DLD1 (cell line): ENCODE results near the gene WDR7.

Experiments used
- in situ Hi-C: cut with HindIII; loops from 2 replicates; pipeline ENCODE4 v1.10.0; 2017; ENCODE audit warnings: low sequenced_read_pairs

The WDR7 gene

DNA sequence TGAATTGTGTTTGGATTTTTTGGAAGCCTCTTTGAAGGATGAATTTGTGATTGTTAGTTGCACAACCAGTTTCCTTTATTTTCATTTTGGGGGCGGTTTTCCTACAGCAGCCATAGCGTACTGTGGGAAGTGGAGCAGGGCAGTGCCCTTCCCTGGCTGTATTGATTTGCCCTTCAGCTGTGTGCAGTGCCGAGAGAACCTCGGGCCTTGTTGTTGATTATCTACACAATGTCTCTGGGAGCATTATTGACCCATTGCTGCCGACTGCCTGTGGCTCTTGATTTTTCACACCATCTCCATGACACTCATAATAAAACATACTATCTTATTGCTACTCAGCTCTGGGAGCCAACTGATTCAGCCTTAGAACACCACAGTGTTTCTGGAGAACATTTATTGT lies 333.6 kb downstream of the WDR7 start:
- in situ Hi-C loops = no loop called here

DNA sequence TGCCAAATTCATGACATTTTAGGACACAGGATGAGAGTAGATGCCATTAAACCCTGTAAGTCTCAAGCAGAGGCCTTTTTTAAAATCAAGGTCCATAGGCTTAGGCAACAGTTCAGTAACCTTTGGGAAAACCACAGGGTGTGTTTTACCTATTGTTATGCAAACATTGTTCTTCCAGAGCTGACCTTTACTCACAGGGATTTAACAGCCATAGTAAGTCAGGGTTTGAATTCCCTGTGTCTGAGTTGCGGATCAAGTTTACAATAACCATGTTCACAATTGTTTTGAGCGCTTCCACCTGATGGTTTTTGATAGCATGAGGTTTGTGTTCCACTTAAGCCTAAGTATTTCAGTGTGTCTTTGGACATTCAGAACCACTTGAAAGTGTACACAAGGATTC lies 335.7 kb downstream of the WDR7 start:
- in situ Hi-C loops = no loop called here

DNA sequence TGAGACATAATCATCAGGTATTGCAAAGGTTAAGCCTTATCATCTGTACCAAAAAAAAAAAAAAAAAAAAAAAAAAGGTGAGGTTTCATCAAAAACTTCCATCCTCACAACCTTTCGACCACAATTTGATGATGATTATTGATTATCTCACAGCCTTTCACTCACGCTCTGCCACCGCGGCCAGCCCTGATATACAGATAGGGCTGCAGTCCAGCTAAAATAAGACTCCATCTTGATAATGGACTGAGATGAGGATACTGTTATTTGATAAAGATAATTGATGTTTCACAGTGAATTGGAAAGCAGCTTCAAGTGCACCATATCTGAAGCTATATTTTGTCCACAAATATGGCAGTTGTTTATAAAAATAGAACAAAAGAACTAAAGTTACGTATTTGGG lies 336.1 kb downstream of the WDR7 start:
- in situ Hi-C loops = no loop called here

DNA sequence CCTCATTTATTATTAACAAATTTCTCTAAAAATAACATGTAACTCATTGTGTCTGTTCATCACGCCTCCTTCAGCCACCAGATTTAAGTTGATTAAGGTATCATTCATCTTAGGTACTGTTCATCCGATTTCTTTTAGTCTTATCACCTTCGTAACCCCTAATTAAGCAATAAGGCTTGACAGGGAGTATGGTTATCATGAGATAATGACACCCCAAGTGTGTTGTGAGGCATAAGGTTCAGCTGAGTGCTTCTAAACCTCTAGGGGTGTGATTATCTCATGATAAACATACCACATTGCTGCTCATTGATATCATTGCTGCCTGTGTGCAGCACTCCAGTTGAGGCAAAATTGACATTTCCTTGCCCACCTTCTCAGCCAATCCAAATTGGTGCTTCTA lies 336.9 kb downstream of the WDR7 start:
- in situ Hi-C loops = no loop called here

DNA sequence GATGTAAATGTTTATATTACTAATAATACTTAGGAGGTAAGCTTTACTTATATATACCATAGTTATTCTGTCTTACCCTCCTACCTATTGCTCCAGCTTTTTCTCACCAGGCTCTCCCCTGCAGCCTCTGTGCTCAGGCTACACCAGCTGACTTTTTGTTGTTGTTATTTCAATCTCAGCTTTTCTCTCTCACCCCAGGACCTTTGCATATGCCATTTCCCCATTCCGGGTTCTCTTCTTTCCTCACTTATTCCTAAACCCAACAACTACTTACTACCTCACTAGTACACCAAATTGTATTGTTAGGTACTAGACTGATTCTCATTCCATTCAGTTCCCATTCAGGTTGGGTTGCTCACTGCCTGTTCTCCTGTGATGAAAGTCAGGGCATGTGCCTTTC lies 339.5 kb downstream of the WDR7 start:
- in situ Hi-C loops = no loop called here

DNA sequence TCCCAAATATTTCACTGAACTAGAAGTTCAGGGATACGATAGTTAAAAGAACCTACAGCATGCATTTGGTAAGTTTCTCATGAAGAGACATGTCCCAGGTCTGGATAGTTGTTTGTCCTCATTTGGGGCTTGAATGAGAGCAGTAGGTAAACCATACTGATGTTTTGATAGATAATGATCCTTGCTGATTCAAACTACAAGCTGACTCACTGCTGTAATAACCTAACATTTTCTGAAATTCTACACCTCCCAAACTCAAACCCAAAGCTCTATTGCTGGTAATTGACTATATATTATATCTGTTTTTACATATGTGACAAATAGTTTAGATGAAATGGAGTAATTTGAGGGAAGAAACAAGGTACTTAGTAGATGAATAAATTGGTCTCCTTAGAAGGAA lies 341.6 kb downstream of the WDR7 start:
- in situ Hi-C loops = no loop called here

DNA sequence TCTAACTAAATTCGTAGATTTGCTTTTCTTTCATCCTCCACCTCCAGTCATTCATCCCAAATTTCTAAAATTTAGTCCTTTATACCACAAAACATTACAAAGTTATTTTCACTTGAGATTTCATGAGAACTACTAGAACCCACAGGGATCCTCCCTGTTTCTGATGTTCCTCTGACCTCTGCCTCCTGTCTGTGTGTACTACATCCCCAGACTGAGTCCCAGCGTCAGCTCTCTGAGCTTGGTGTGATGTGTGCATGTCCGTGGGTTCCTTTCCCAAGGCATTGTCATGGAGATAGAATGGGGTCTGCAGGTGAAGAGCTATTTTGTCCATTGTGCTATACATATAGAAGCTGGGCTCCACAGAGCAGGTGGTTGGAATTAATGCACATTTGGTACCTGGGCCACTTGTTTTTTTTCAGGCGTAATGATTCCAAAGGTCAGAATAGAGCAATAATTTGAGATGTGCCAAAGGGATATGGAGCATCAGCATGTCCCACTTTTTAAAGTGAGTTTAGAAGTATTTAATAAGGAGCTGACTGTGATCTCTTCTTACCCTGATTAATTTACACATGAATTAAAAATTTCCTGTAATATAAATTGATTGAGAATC lies 344.5 kb downstream of the WDR7 start:
- in situ Hi-C loops = no loop called here

DNA sequence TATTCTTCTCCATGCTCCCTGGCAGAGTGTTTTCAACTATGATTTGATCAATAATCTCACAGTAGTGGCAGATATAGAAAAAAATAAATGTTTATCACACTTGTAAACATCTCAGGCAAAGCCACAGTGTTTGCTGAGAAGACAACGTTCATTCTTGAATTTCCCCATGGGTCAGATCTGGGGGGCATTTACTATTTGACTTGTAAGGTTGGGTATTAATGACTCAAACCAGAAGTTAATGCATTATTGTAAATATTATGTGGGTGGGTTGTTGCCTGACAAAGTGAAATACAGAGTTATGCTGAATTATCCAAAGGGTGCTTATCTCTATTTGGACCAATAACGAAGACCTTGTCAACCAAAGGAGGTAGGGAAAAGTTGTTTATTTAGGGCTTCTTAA lies 346.0 kb downstream of the WDR7 start:
- in situ Hi-C loops = no loop called here

DNA sequence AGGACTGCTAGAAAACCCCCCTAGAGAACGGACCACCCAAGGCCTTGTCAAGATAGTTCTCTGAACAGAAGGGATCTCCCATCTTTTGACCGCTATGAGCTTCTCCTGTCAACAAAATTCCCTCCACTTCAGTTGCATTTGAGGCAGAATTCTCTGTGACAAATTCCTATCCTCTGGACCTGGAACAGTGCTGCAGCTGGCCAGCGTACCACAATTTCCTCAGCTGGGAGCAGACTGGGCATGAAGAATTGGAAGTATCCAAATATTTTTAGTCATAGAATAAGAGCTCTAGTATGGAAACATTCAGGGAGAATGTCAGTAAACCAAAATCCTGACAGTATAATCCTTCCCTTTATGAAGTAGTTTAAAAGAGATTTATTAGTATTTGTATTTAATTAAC lies 348.7 kb downstream of the WDR7 start:
- in situ Hi-C loops = no loop called here

DNA sequence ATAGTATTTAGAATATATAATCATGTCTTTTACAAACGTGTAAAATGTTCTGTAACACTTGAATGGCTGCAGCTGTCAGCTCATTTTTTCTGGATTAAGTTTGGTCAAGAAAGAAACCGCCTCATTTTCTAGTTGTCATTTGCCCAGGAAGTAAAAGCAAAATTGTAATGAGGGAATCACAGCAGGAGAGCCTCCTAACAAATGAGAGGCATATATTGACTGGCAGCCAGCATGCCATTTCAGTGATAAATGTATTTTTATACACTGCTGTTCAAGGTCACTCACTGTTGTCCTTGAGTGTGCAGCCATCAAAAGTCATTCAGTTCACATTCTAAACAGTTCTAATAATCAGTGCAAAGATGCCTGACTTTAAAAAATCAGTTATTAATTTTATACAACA lies 351.5 kb downstream of the WDR7 start:
- in situ Hi-C loops = no loop called here

DNA sequence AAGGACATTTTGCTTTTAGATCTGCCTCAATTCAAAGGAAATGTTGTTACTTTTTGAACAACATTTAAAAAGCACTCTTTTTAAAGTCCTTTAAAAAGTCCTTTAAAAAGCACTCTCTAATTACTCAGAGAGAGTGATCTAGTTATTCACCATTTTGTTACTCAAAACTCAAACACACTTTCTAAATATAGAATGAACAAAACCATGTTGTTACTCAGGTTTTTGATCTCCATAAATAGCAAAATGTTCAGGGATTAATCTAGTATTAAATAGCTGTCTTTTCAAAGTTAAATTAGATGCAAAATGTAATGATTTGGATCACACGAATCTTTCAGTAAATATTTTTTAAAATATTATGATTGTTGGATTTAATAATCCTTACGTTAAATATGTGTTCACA lies 352.2 kb downstream of the WDR7 start:
- in situ Hi-C loops = no loop called here

DNA sequence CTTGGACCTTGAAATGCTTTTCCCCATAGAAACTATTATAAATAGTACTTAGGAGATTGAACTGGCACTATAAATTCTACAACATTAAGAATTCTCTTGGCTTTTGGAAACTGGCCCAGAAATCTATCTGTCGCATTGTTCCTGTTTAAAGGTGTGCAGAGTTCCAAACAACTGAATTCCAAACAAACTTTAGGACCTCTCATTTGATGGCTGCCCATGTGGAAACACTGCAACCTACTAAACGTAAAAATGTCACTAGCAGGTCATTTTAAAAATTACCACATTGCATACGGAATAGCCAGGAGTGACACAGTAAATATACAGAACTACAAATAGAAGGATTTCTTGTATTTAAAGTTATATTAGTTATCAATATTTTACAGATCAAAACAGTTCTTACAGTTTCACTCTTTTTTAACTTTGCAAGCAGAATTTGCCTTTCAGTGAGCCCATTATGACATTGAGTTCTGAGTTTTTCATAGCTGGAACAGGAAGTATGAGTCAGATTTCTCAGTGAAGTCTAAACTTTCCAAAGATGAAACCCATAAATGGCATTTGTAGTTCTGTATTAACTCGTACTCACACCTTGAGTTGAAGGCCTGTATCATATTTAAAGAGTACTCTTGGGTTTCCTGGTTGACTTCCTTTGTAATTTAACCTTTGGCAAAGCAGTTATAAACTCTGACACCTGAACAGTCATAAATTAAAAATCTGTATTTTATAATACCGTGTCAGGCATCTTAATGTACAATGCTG lies 353.4 kb downstream of the WDR7 start:
- in situ Hi-C loops = no loop called here

DNA sequence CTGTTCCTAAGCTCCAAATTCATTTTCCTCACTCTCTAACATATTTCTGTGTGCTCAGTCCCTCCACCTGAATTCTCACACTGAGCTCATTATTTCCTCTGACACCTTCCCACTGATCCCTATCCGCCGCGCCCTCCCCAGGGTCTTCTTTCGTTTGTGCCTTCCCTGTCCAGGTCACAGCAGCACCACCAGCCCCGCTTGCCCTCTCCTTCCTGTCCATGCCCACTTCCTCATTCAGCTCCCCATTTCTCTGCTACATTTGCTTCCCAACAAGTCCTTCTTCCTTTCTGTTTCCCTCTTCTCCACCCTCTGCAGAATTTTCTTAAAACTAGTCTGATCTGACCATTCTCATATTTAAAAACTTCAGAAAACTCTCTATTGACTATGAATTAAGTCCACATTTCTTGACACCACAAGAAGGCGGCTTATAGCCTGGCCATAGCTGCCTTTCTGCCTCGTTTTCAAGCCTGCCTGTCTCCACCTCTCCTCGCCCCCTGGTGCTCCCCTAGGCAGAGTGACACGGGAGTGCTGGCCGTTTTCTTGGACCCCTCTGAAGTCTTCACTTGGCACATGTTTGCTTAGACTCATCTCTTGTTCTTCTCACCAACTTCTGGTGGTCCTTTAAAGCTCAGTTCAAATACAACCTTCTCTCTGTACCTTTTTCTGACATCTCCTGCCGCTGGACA lies 357.0 kb downstream of the WDR7 start:
- in situ Hi-C loops = no loop called here

DNA sequence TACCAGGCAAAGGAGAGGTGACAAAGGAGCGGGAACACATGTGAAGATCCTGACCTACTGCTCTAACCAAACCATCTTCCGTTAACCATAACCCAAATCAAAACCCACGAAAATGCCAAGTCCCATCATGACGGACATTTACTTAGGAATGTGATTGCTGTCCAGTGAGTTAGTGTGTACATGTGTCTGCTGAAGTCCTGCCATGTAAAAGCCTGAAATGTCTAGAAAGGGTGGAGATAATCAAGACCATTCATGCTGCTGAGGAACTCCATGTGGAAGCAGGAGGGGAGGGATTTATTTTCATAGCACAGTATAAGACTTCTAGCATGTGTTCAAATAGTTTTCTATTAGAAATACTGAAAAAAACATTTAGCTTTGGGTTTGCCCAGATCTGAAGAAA lies 358.7 kb downstream of the WDR7 start:
- in situ Hi-C loops = no loop called here

DNA sequence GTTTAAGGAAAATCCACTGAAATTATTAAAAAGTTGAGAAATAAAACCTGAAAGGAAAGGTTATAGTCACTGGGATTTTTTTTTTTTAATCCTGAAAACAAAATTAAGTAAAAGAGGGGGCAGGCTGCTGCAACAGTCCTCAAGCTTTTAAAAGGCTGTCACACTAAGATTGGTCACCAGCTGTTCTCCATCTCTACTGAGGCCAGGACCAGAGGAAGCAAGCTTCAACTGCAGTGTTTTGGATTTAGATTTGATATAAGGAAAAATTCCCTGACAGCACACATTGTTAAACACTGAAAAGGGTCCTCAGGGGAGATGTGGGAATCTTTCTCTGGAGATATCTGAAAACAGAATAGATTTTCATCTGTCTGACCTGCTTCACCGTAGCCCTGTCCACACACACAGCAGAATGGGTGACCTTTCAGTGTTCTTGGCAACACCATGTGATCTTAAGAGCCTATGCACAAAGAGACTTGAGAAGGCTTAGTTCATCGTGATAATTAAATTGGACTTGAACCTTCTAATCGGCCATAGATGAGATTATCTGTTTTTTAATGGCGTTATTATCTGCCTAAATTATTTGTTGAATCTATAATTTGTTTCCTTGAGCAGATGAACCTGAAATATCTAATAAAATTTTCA lies 363.7 kb downstream of the WDR7 start:
- in situ Hi-C loops = no loop called here

DNA sequence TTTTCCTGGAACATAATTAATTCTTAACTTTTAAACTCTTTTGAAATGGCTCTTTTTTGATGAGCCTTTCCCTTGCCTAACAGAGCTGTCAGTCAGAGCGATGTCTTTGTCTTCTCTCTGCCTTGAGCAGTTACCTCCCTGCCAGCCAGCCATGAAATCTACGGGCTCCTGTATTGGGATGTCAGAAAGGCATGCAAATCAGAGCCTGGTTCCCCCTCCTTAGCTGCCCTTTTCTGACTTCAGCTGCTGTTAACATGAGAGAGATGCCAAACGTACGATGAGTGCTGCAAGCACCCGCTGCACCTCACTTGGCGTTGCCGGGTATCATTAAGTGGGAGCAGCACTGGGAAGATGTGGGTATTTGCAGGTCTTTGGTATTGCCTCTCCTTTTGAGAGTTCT lies 364.3 kb downstream of the WDR7 start:
- in situ Hi-C loops = no loop called here

DNA sequence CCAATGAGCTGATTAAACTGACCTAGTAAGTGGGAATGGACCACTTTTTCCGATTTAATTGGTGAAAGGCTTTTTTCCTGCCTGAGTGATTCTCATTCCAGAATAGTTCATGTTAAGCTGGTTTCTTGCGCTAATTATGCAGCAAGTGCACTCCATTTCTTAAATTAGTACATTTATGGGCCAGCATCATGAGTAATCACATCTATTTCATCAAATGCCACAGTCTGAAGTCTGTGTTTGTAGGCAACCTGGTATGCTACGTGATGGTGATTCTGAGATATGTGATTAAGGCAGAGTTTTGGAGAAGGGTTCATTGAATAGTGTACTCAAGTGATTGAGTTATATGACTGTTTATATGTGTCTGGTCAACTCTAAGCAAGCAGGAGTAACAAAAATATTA lies 367.7 kb downstream of the WDR7 start:
- in situ Hi-C loops = no loop called here

DNA sequence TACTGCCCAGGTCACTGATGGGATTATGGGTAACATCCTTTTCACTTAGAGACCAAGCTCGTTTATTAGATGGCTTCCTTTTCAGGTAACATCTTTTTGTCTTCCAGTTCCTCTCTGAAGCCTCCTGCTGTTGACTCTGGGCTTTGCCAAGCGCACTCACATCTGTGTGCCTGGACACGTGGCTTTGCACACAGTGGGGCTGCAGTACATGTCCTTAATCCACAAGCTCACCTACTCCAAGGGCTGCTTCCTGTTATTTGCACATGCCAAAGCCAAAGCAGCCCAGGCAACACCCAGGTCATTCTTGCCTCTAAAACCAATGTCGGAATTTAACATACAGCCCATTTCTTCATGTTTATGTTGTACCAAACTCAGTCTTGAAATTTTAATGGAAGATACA lies 371.6 kb downstream of the WDR7 start:
- in situ Hi-C loops = no loop called here

DNA sequence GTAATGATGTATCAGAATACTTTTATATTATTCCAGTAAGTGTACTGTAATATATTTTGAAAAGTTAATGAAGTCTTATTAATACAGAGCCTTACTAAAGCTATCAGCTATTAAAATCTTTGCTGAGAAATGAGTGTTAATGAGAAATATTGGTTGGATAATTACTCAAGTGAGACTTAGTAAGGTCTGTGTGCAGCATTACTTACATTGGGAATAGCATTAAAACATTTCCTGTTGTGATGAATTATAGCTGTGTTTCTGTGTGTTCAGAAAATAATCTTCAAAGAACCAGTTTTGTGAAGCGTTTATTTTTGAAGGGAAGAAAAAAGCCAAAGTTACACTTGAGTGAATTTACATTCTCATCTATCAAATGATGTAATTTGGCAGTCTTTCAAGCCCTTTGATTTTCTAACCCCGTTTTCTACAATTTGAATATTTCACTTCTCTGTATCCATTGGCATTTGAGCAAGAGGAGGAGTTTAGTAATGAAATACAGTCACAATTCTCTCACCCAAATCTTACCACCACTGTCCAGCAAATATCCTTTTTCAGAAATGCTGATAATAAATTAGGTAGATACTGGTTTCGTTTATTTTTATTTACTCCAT lies 372.2 kb downstream of the WDR7 start:
- in situ Hi-C loops = no loop called here

DNA sequence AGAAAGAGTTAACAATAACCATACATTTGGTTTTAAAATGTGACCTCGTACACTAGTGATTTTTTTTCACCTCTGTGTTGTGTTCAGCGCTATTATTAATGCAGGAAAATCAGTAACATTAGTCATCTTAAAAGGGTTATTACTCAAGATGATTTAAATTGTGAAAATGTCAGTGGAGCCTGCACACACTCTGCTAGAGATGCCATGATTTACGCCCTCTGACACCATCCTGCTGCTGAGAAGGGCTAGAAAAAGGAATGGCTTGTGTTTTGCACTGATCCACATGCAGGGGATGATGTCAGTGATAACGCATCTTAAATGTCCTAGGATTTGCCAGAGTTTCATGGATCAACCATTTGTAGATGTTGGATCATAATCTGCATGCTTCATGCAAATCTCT lies 374.4 kb downstream of the WDR7 start:
- in situ Hi-C loops = no loop called here

DNA sequence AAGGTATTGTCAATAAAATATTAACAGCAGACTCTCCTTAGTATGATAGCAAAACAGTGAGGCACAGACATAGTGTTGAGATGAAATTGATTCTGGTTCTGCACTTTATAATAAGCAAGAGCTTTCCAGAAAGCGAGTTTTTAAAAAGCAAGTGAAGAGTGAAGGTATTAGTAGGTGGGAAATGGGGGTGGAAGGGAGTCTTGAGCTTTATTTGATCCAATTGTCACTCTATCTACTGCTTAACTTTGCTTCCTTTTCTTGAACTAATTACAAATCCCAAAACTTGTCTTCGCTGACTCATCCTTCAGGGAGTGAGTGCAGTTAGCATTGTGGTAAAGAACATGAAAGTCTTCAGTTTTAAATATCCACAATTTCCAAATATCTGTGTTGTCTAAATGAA lies 375.2 kb downstream of the WDR7 start:
- in situ Hi-C loops = no loop called here
